HuH-7.5 (cell line): ENCODE measurements around the gene MOGAT1.
"Not testable (repeated sequence)": the region's sequence is repeated elsewhere in the genome, so short reads cannot be mapped to it uniquely, and the experiment has no call there.

Source experiments
- DNase-seq: peaks from one replicate; pipeline ENCODE4 v3.0.0; 2011; ENCODE audit warnings: low spot score

Gene MOGAT1

DNA sequence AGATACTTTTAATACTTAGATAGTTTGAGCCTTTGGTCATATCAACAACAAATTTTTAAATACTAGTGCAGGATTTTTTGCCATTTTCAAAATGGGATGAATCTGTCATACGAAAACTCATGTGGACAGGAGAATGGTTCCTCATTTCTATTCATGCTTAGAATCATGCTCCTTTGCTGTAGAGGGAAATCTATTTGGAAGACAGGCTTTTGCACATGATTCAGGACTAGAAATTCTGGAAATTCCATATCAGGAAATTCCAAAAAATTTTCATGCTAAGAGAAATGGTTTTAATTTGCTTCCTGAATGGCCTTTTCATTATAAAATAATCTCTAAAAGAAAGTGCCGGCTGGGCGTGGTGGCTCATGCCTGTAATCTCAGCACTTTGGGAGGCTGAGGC lies 39.3 kb downstream of the MOGAT1 start:
- DNase-seq = no peak

DNA sequence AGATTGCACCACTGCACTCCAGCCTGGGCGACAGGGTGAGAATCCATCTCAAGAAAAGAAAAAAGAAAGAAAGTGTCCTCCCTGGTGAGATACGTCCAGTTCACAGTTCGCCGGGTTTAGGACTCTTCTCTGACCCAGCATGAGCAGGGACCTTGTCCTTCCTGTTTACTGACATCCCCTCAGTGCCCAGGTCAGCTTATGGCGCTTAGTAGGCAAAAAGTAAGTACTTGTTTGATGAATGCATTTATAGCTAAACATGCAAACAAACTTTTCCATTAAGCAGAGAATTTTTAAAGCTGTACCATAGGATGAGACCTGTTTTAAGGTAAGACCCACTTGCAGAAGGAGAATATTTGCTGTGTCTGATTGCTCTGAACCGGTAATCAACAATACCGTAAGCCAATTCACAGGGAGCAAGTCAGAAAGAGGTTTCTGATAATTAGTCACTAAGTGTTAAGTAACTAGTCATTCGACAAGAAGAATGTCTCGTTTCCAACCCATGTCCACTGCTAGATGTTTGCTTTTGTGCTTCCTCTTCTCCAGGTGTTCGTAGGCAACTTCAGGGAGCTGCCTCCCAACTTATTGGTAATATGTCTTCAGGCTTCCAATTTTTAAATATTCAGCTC lies 40.0 kb downstream of the MOGAT1 start:
- DNase-seq = no peak

DNA sequence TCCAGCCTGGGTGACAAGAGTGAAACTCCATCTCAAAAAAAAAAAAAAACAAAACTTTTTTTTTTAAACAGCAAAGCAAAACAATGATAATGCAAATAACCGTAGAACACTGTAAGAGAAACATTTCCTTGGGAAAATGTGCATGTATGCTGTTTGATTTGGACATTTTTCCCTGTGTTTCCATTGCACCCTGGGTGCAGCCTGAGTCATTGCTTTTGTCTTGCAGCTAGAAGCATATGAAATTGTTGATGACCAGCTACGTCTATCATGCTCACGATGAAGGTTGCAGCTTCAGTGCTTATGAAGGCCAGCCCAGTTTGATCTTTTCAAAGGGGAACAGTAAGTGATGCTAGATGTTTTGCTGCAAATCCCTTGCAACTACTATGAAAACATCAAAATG lies 41.5 kb downstream of the MOGAT1 start:
- DNase-seq = no peak

DNA sequence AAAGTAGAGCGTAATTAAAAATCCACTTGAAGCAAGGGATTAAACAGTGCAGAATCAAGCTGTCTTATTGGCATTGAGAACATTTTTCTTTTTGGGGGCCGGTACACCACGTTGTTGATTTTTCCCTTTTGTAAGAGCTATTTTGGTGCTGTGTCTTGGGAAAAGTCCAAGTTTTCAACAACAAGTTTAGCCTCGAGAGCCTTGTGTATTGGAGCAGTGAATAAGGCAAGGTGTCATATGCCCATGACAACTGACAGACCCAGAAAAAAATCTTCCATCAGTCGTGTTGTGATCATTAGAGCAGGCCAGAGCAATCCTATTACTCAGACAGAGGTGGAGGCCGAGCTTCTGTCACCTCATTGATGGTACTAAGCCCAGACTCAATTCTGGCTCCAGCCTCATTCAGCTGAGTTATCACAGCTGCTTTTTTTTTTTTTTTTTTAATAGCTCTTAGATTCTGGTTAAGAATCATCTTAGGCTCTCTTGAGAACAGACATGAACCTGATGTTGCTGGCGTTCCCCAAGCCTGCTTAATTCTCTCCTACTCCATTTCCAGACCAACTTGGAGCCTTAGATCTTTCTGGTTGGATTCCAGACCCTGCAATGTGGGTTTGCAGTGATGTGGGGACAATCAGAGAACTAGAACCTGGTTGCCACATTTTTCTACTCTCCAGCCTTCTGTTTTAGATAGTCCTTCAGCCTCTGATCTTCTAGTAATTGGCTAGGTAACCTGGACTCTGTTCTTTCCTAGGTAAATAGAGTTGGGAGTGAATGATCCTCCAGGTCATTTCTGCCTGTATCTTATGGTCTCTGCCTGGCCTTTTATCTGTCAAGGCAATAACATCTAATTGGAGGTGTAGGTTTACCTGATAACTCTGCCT lies 43.1 kb downstream of the MOGAT1 start:
- DNase-seq = no peak

DNA sequence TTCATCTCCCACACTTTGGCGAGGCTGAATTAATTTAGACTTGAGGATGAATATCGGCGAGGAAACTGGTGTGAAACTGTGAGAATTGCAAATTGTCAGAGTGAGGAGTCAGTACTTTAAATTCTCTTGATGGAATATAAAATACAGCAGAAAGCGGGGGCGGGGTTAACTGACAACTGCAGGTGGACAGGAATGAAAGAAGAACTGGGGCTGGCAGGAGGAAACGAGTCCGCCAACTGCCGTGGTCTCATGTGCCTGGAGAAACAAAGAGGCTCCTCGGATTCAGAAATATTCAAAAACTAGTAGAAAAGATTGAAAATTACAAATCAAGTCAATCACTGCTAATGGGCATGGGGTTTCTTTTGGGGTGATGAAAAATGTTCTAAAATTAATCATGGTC lies 44.3 kb downstream of the MOGAT1 start:
- DNase-seq = no peak

DNA sequence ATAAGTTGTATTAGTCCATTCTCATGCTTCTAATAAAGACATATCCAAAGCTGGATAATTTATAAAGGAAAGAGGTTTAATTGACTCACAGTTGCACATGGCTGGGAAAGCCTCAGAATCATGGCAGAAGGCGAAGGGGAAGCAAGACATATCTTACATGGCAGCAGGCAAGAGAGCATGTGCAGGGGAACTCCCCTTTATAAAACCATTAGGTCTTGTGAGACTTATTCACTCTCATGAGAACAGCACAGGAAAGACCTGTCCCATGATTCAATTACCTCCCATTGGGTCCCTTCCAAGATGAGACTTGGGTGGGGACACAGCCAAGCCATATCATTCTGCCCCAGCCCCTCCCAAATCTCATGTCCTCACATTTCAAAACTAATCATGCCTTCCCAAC lies 48.3 kb downstream of the MOGAT1 start:
- not testable (repeated sequence) for DNase-seq

DNA sequence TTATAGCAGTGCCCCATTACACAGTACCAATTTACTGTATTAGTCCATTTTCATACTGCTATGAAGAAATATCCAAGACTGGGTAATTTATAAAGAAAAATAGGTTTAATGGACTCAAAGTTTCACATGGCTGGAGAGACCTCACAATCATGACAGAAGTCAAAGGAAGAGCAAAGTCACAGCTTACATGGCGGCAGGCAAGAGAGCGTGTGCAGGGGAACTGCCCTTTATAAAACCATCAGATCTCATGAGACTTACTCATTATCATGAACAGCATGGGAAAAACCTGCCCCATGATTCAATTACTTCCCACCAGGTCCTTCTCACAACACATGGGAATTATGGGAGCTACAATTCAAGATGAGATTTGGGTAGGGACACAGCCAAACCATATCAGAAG lies 50.1 kb downstream of the MOGAT1 start:
- not testable (repeated sequence) for DNase-seq

DNA sequence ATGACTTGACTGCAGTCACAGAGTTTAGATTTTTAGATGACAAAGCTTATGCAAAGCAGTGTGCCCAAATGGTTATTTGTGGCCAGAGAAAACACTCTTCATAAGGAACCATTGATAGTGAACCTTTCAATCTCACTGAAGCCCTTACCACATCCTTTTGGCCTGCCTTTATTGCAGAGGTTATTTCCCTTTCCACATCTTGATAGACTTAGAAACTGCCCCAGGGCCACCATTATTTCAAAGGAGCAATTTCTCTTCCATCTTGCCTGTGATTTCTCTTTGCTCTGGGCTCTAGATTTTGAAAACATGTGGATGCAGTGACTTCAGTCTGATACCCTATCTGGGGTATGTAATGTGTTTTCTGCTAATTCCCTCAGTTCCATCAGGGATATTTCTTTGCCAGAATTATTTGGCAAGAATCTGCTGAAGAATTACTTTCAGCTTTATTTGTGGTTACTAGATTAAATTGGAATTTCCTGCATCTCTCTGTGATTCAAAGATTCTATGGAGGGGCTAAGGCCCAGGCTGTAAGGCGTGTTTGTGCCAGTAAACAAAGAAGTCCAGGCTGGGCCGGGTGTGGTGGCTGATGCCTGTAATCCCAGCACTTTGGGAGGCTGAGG lies 51.0 kb downstream of the MOGAT1 start:
- no peak for DNase-seq

DNA sequence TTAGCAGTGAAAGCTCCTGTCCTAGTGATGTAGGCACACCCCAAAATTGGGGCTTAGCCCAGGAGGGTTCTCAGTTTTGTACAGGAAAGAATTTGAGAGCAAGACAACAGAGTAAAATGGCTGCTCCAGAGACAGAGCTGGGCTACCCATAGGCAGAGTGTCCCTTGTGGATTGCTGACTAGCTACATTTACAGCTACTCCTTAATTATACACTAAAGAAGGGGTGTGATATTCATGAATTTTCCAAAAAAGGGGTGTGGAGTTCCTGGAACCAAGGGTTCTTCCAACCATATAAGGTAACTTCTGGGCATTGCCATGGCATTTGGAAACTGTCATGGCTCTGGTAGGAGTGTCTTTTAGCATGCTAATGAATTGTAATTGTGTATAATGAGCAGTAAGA lies 52.8 kb downstream of the MOGAT1 start:
- no peak for DNase-seq

DNA sequence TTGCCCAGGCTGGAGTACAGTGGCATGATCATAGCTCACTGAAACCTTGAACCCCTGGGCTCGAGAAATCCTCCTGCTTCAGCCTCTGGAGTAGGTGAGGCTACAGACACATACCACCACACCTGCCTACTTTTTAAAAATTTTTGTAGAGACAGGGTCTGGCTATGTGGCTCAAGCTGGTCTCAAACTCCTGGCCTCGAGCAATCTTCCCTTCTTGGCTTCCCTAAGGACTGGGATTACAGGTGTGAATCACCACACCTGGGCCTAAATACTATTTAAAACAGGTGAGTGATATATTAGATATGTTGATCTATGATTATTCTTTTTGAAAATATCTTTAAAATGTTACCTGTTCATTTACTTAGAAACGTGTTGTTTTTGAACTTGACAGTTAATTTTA lies 57.2 kb downstream of the MOGAT1 start:
- DNase-seq = no peak

DNA sequence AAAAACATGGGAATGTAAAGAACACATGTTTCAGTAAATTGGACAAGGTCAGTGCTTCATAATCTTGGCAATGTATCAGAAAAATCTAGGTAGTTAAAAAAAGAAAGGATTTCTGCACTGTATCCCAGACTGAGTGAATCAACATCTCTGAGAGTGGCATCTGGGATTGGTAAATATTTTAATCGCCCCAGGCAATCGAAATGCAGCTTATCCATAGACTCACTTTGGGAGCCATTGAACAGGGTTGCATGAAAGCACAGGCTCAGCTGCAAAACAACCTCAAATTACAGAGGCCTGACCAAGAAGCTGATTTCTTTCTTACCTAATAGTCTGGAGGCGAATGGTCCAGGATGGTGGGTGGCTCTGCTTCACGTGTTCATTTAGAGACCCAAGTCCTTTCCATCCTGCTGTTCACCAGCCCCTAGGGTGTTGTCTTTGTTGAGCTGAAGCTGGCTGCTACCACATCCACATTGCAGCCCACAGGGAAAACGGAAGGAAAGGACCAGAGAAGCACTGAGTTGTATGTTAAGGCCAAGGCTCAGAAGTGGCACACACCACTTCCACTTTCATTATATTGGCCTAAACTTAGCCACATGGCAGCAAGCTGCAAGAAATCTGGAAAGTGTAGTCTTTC lies 59.0 kb downstream of the MOGAT1 start:
- no peak for DNase-seq

DNA sequence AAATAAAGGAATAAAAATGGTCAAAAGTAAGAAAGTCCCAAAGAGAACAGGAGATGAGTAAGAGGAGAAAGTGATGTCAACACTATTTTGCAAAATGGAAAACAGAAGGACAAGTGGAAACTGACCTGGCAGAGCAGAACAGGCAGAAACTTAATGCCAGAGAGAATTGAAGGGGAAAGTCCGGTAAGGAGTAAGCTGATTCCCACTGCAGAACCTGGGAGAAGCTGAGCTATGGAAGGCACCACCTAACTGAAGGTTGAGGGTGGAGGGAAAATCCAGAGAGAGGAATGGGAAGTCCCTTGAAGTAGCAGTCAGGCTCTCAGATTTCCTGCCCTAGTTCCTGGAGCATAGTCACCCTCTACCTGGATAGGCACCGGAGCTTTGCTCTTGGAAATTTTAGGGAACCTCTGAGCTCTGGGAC lies 59.8 kb downstream of the MOGAT1 start:
- DNase-seq = no peak

DNA sequence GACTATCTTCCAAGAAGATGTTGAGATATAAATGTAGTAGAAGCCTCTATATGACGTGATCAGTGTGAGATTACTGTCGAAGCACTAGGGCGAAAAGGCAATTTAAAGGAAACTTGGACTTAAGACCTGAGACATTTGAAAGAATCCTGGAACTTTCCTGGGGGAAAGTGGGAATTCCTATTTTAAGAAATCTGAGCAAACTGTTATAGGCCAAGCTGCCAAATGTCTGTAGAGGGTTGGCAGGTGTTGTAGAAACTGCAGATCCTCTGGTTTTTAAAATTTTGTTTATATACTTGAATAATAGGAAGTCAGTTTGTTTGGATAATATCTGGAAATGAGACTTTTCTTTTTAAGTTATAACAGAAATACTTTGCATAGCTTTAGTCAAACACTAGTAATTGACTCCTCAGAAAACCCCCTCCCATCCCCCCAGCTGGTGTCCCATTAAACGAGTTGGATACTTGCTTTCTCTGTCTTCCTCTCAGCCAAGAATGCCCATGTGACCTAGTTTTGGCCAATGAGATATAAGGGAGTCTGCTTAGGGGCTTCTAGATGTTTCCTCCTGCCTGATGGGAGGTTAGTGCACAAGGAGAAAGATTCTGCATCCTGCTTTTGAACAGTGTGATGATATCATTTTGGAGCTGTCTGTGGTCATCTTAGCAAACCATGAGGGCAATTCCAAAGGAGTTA lies 61.2 kb downstream of the MOGAT1 start:
- no peak for DNase-seq

DNA sequence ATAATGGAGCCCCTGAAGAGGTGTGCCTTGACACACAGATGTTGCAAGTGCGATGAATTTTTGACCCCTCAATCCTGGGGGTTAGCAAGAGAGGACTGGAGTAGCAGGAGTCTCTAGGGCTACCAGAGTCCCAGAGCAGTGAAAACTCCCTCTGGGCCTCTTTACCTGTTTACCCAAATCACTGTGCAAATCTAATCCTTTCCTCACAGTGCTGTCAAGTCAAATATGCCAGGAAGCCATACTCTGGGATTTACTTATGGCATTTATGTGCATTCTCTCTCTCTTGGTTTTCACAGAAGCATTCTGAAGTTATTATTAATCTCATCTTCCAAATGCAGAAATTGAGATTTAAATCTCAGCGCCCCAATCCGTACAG lies 62.0 kb downstream of the MOGAT1 start:
- DNase-seq = no peak

DNA sequence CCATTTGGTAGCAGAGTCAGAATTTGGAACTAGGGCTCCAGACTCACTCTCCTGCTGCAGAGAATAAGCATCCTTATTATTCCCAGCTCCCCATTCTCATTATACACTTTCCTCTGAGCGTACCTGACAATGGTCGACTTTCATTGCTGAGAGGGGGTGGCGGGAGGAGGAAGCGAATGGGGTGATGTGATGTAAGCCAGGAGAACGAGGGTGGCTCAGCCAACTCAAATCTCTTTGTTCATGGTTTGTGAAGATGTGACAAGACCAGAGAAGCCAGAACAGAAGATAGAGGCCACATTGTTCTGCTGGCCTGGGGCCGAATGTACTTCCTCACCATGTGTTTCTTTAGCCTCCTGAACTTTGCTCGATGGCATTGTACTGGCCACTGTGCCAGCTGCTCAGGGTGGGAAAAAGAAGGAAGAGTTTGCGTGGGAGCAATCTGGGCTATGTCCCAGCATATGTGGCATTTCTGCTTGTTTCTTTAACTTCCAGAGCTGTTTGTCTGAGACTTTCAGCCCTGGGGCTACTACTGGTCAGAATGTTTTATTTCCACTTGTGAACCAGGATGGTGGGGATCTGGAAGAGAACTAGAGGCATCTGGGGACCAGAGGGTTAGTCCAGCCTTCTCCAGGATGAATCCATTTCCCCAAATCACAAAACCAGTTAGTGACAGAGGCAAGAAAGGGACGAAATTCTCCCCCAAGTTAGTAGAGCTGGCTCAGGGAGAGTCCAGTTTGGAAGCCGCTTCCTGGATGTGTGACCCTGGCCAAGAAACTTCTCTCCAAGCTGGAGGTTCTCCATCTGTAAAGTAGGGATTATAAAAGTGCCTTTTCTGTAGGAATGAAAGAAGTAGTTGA lies 62.6 kb downstream of the MOGAT1 start:
- DNase-seq = no peak

DNA sequence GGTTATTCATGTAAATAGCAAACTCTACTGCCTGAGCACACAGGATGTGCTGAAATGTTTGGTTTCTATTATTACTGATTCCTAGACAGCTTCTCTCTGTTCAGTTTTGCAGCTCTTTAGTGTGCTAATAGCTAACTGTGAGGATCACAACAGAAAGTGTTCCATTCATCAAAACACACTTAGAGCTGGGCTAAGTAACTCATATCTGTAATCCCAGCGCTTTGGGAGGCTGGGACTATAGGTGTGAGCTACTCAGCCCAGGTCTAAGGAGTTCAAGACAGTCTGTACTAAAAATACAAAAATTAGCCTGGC lies 63.2 kb downstream of the MOGAT1 start:
- no peak for DNase-seq

DNA sequence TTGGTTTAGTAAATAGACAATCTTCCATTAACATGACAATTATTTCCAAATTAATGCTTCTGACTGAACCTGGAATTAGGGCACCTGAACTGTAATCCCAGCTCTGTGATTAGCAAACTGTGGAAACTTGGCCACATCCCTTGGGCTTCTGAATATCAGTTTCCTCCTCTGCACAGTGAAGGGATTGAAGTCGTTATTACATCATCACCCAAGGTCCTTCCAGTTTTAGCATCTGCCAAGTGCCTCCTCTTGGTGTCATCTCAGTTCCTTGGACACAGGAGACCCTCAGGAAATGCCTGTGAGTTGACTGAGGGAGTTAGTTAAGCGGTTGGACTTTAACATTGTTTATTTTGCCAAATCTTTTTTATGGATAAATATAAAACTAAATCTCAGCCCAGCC lies 64.8 kb downstream of the MOGAT1 start:
- no peak for DNase-seq

DNA sequence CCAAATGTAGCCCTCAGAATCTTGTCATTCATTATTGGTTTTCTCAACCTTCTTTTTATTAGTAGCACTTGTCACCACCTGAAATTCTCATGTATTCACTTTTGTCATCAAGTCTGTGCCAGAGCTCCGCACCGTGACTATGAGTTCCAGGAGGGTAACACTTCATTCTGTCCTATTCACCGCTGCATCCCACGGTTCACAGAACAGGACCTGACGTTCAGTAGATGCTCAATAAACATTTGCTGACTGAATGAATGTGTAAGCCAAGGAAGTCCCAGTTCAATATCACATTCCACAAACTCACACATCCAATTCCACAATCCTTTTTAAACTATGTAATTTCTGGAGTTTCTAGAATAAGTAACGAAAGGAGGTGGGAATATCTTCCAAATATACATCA lies 65.5 kb downstream of the MOGAT1 start:
- no peak for DNase-seq

DNA sequence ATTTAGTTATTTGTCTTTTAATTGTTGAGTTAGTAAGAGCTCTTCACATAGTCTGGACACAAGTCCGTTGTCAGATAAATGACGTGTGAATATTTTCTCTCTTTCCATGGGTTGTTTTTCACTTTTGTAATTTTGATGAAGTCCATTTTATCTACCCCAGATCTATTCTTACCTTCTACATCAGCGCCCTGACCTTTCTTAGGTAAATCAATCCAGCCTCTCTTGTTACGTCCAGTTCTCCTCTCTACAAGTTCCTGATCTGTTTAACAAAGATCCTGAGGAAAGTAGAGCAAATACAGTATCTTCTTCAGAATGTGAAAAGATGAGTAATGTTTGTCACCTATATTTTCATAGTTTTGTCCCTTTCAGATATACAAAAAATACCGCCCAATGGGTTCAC lies 66.9 kb downstream of the MOGAT1 start:
- DNase-seq = no peak

DNA sequence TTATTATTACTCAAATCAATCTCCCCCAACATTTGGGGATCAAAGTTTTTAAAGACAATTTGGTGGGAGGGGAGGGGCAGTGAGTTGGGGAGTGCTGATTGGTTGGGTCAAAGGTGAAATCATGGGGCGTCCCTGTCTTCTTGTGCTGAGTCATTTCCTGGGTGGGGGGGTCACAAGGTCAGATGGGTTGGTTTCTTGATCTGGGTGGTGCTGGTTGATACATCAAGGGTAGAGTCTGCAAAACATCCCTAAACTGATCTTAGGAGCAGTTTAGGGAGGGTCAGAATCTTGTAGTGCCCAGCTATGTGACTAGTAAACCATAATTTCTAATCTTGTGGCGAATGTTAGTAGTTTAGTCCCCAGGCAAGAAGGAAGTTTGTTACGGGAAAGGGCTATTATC lies 67.4 kb downstream of the MOGAT1 start:
- no peak for DNase-seq

DNA sequence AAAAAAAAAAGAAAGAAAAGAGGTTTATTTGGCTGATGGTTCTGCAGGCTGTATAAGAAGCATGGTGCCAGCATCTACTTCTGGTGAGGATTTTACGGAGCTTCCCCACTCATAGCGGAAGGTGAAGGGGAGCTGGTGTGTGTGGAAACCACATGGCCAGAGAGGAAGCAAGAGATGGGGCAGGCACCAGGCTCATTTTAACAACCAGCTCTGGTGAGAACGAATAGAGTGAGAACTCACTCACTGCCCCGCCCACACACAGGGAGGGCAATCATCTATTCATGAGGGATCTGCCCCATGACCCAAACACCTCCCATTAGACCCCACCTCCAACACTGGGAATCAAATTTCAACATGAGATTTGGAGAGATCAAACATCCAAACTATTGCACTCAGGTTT lies 68.5 kb downstream of the MOGAT1 start:
- DNase-seq = no peak
